Fibroblast of lung (primary cell): Measurements from ENCODE around the gene LRP1-AS. TPM values are rescaled to one million over a fixed set of nuclear protein-coding genes. Genes with fewer than 3 reads are reported as not detected.

ENCODE experiments used
- DNase-seq, 2 donors: peaks; one replicate each; pipeline versions ENCODE4 v3.0.0 to v3.0.0-alpha.2; 2010; ENCODE audit warnings: low read depth in 2 of 2
- H2AFZ ChIP-seq: 2 replicates; pipeline ENCODE4 v1.5.1; 2012; ENCODE audit warnings: low read length, control low read depth, inconsistent platforms
- H3K27ac ChIP-seq: 2 replicates; pipeline ENCODE4 v1.5.1; 2011; ENCODE audit warnings: low read length, control low read depth; ENCODE audit not compliant: insufficient read depth
- H3K27me3 ChIP-seq: 2 replicates; pipeline ENCODE4 v1.5.1; 2011; ENCODE audit warnings: mild to moderate bottlenecking, low read length; ENCODE audit not compliant: control insufficient read depth, insufficient read depth
- H3K36me3 ChIP-seq: 2 replicates; pipeline ENCODE4 v1.5.1; 2011; ENCODE audit warnings: low read length; ENCODE audit not compliant: control insufficient read depth, insufficient read depth
- H3K4me1 ChIP-seq: 2 replicates; pipeline ENCODE4 v1.5.1; 2011; ENCODE audit warnings: low read length; ENCODE audit not compliant: control insufficient read depth, insufficient read depth; ENCODE audit errors: extremely low read depth
- H3K4me2 ChIP-seq: 2 replicates; pipeline ENCODE4 v1.5.1; 2011; ENCODE audit warnings: low read length, control low read depth; ENCODE audit not compliant: insufficient read depth; ENCODE audit errors: extremely low read depth
- H3K4me3 ChIP-seq, 4 experiments: fragments of 200-600 bp in 1 of 4; sonication (generic) in 1 of 4; replicated peaks in 1 of 4; 2 replicates each; pipeline ENCODE4 v1.5.1; 2011 to 2016; ENCODE audit warnings: low read length in 4 of 4, low read depth in 3 of 4, mild to moderate bottlenecking in 3 of 4, control low read depth in 2 of 4, inconsistent platforms in 1 of 4, mixed read lengths in 1 of 4; ENCODE audit not compliant: insufficient read depth in 1 of 4; ENCODE audit errors: control extremely low read depth in 1 of 4
- H3K79me2 ChIP-seq: 2 replicates; pipeline ENCODE4 v1.5.1; 2012; ENCODE audit warnings: mild to moderate bottlenecking, low read length, inconsistent platforms; ENCODE audit not compliant: control insufficient read depth, insufficient read depth
- H3K9ac ChIP-seq: 2 replicates; pipeline ENCODE4 v1.5.1; 2011; ENCODE audit warnings: mild to moderate bottlenecking, low read length, control low read depth; ENCODE audit not compliant: insufficient read depth
- H3K9me3 ChIP-seq: 2 replicates; pipeline ENCODE4 v1.5.1; 2012; ENCODE audit warnings: low read depth, low read length; ENCODE audit not compliant: control insufficient read depth, insufficient read depth
- H4K20me1 ChIP-seq: 2 replicates; pipeline ENCODE4 v1.5.1; 2011; ENCODE audit warnings: low read length; ENCODE audit not compliant: control insufficient read depth, insufficient read depth; ENCODE audit errors: extremely low read depth
- CTCF ChIP-seq, 2 donors: IDR thresholded peaks in 1 of 2; conservative IDR thresholded peaks in 1 of 2; 1 replicate in 1 of 2; 2 replicates in 1 of 2; pipeline ENCODE4 v1.5.1; 2011 to 2012; ENCODE audit warnings: low read length in 2 of 2, control low read depth in 1 of 2, inconsistent platforms in 1 of 2, low read depth in 1 of 2, mild to moderate bottlenecking in 1 of 2
- EZH2 ChIP-seq: IDR thresholded peaks from 2 replicates; pipeline ENCODE4 v1.5.1; 2012; ENCODE audit warnings: low read length, control low read depth, mild to moderate bottlenecking; ENCODE audit errors: missing control alignments
- polyA plus RNA-seq, 2 donors: library from polyadenylated mRNA; depleted of rRNA in 1 of 2; stranded (reverse) in 1 of 2; unstranded in 1 of 2; fragments of >200 nt; gene quantifications; 2 replicates each; pipeline ENCODE4 v1.2.1, GENCODE V29; 2011 to 2012; ENCODE audit warnings: missing spikeins in 1 of 2
- total RNA-seq: library from RNA; depleted of rRNA; stranded (reverse); fragments of >200 nt; gene quantifications from 2 replicates; pipeline ENCODE4 v1.2.1, GENCODE V29; 2014

The LRP1-AS gene
- total and polyA plus RNA-seq, 2 donors (not counting 1 experiment from before 2014, with no cell fraction given), result not detected

DNA sequence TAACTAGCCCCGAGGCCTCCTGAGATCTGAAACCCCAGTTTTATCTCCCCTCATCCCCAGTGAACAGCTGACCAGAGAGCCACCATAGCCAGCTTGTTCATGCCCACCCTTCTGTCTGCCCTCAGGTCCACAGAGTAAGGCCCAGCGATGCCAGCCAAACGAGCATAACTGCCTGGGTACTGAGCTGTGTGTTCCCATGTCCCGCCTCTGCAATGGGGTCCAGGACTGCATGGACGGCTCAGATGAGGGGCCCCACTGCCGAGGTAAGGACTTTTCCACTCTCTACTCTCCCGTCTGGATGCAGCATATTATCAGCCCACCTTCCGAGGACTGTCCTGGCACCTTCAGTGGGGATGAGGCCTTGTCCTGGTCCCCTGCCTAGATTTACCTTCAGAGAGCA is 6.2 kb downstream of the LRP1-AS start:
- no peak overlapping the region for H3K9ac ChIP-seq
- H3K4me2 ChIP-seq, result no peak overlapping the region
- no peak for DNase-seq
- no peaks in the 10 kb centered on the region for H4K20me1 ChIP-seq
- peaks cover 61% of the 10 kb centered on the region for H3K79me2 ChIP-seq
- H3K27ac ChIP-seq, result no peak overlapping the region
- H3K4me1 ChIP-seq, result peaks cover 47% of the 10 kb centered on the region
- H3K9me3 ChIP-seq, result no peaks in the 10 kb centered on the region
- no peak overlapping the region for H3K4me3 ChIP-seq
- no peak for TF ChIP-seq EZH2
- no peak for TF ChIP-seq CTCF (conservative IDR thresholded peaks at IDR 0.05 in 1 of 2, IDR thresholded peaks at IDR 0.05 in 1 of 2; ENCODE audit: low read depth in 1 of 2, low read length in 2 of 2)
- H3K36me3 ChIP-seq, result peaks cover 45% of the 10 kb centered on the region
- H2AFZ ChIP-seq, result no peak overlapping the region
- no peaks in the 10 kb centered on the region for H3K27me3 ChIP-seq

- Histone ChIP-seq H3K79me2 (peaks cover 65% of the 10 kb centered on the region), H3K4me2 (peak overlapping the region; percentile 11), H3K27ac (peak overlapping the region; percentile 51), H3K27me3 (no peaks in the 10 kb centered on the region), H4K20me1 (no peaks in the 10 kb centered on the region), H3K4me1 (peaks cover 46% of the 10 kb centered on the region), H3K4me3 (no peak overlapping the region), H2AFZ (no peak overlapping the region), H3K9me3 (no peaks in the 10 kb centered on the region), H3K9ac (no peak overlapping the region), H3K36me3 (peaks cover 37% of the 10 kb centered on the region)
- DNase-seq, result peak; percentile 52 to 58
- no peak for TF ChIP-seq EZH2
- no peak for TF ChIP-seq CTCF (conservative IDR thresholded peaks at IDR 0.05 in 1 of 2, IDR thresholded peaks at IDR 0.05 in 1 of 2; ENCODE audit: low read depth in 1 of 2, low read length in 2 of 2)
Measured at GRCh38 chr12:57139796-57140649, 7.4 kb downstream of the LRP1-AS start.

DNA sequence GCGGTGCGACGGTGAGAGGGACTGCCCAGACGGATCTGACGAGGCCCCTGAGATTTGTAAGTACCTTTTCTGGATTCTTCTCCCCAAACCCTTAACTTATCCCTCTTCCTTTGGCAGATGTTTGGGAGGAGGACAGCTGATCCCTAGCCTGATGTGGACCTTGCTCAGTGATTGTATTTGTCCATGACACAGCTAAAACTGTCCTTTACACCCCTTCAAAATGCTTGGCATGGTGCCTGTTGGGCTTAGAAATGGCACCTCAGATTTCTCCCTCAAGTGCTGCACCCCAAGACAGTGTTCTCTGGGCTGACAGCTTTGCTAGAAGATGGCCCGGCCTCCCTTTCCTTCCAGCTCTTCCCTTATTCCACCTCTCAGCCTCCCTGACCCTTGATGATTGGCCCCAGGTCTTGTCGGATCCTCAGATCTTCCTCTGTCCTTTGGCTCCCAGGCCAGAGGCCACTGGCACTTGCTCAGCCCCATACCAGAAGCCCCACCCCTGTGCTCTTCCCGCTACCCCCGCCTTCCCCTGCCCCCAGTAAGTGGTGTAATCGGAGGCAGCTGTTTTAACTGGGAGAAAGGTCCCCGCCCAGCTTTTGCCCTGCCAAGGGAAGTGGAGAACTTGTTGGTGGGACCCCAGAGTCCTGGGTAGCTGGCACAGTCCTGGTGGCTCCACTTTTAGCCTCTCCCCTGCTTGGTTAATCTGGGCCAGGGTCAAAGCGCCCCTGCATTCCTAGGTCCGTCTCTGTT is 8.7 kb downstream of the LRP1-AS start:
- Histone ChIP-seq H3K36me3 (peaks cover 32% of the 10 kb centered on the region), H3K4me3 (no peak overlapping the region), H3K4me1 (peaks cover 54% of the 10 kb centered on the region), H3K79me2 (peaks cover 72% of the 10 kb centered on the region), H3K9me3 (no peaks in the 10 kb centered on the region), H3K4me2 (peak overlapping the region; percentile 11), H4K20me1 (no peaks in the 10 kb centered on the region), H2AFZ (no peak overlapping the region), H3K27me3 (no peaks in the 10 kb centered on the region), H3K9ac (no peak overlapping the region), H3K27ac (peak overlapping the region; percentile 67)
- DNase-seq, result peak in 1 of 2 donors; percentile 65
- TF ChIP-seq CTCF (conservative IDR thresholded peaks at IDR 0.05 in 1 of 2, IDR thresholded peaks at IDR 0.05 in 1 of 2; ENCODE audit: low read depth in 1 of 2, low read length in 2 of 2), result no peak
- TF ChIP-seq EZH2, result no peak
